Suppressor macrophage treated with lipopolysaccharide for 1 hour (primary cell): ENCODE data around the gene DYRK1A.
"Not testable (repeated sequence)": the region's sequence is repeated elsewhere in the genome, so short reads cannot be mapped to it uniquely, and the experiment has no call there.

Experiments
- DNase-seq, 3 donors: peaks; one replicate each; pipeline ENCODE4 v3.0.0-alpha.2; 2020 to 2022

DYRK1A gene

GRCh38 chr21:37484535-37485474, 118.2 kb downstream of the DYRK1A start:
- no peak for DNase-seq

GRCh38 chr21:37489553-37489952, 123.0 kb downstream of the DYRK1A start:
- no peak for DNase-seq

GRCh38 chr21:37490084-37490483, 123.5 kb downstream of the DYRK1A start:
- no peak for DNase-seq

- DNase-seq, result no peak
These were observed 130.4 kb downstream of the DYRK1A start for GRCh38 chr21:37496972-37497371.

GRCh38 chr21:37498664-37499063, 132.1 kb downstream of the DYRK1A start:
- DNase-seq, result no peak

GRCh38 chr21:37502947-37503346, 136.4 kb downstream of the DYRK1A start:
- no peak for DNase-seq

- peak in 2 of 3 donors; percentile 10 to 12 for DNase-seq
These were observed 137.4 kb downstream of the DYRK1A start for GRCh38 chr21:37503848-37504467.

- no peak for DNase-seq
These were observed 139.4 kb downstream of the DYRK1A start for GRCh38 chr21:37505963-37506362.

GRCh38 chr21:37507716-37508115, 141.1 kb downstream of the DYRK1A start:
- no peak for DNase-seq

GRCh38 chr21:37508341-37508740, 141.8 kb downstream of the DYRK1A start:
- no peak for DNase-seq

GRCh38 chr21:37509802-37510393, 143.3 kb downstream of the DYRK1A start:
- DNase-seq, result no peak

GRCh38 chr21:37511848-37512247, 145.3 kb downstream of the DYRK1A start:
- no peak for DNase-seq

- peak in 1 of 3 donors; percentile 9 for DNase-seq
These were observed 146.8 kb downstream of the DYRK1A start for GRCh38 chr21:37513383-37513782.

GRCh38 chr21:37514038-37514667, 147.6 kb downstream of the DYRK1A start:
- no peak for DNase-seq

GRCh38 chr21:37516998-37517397, 150.4 kb downstream of the DYRK1A start:
- DNase-seq, result no peak

GRCh38 chr21:37520801-37521200, 154.2 kb downstream of the DYRK1A start:
- no peak for DNase-seq

- no peak for DNase-seq
These were observed 155.1 kb downstream of the DYRK1A start for GRCh38 chr21:37521658-37522057.

GRCh38 chr21:37522641-37523295, 156.2 kb downstream of the DYRK1A start:
- DNase-seq, result peak; percentile 8 to 42 (median 29)

GRCh38 chr21:37524944-37525343, 158.4 kb downstream of the DYRK1A start:
- DNase-seq, result not testable (repeated sequence)

GRCh38 chr21:37525810-37526209, 159.2 kb downstream of the DYRK1A start:
- no peak for DNase-seq

- no peak for DNase-seq
These were observed 160.5 kb downstream of the DYRK1A start for GRCh38 chr21:37527103-37527502.

GRCh38 chr21:37527716-37528115, 161.1 kb downstream of the DYRK1A start:
- no peak for DNase-seq
